Neural cell (in vitro differentiated cells): ENCODE results near the gene MYBPC2.

ENCODE experiments used
- CTCF ChIP-seq: fragments of 450-650 bp; IDR thresholded peaks from 2 replicates; pipeline ENCODE4 v1.5.1; 2014; ENCODE audit warnings: antibody characterized with exemption, mild to moderate bottlenecking, moderate library complexity; ENCODE audit not compliant: poor library complexity, severe bottlenecking
- EZH2 ChIP-seq: fragments of 200-600, 300-800 bp; shearing (Covaris generic), sonication (generic); IDR thresholded peaks from 2 replicates; pipeline ENCODE4 v1.6.1; 2014; ENCODE audit warnings: antibody characterized with exemption, low read length, borderline replicate concordance, mild to moderate bottlenecking; ENCODE audit not compliant: insufficient read depth, poor library complexity, severe bottlenecking
- POLR2AphosphoS5 ChIP-seq: IDR thresholded peaks from 2 replicates; pipeline ENCODE4 v1.6.1; 2012
- TAF1 ChIP-seq: IDR thresholded peaks from 2 replicates; pipeline ENCODE4 v1.6.1; 2012; ENCODE audit warnings: low read depth

GRCh38 chr19:50494186-50495019 lies 61.7 kb downstream of the MYBPC2 start:
- no peak for TF ChIP-seq EZH2
- TF ChIP-seq CTCF, result no peak
- TF ChIP-seq TAF1, result no peak
- no peak for TF ChIP-seq POLR2AphosphoS5
